Testis (tissue), 2 donors: ENCODE results near the gene AP1G1.

Source experiments
- CTCF ChIP-seq, 3 experiments: fragments of 450-650 bp in 2 of 3; fragments of 200-600 bp in 1 of 3; sonication (generic) in 1 of 3; IDR thresholded peaks; one replicate each; pipeline ENCODE4 v1.5.1; 2016 to 2019; ENCODE audit warnings: antibody characterized with exemption in 3 of 3, mild to moderate bottlenecking in 2 of 3, moderate library complexity in 1 of 3
- POLR2A ChIP-seq: fragments of 450-650 bp; IDR thresholded peaks from one replicate; pipeline ENCODE4 v1.6.1; 2017; ENCODE audit warnings: antibody characterized with exemption, mild to moderate bottlenecking, moderate library complexity

GRCh38 chr16:71840052-71840451 is 31.4 kb upstream of the AP1G1 start:
- TF ChIP-seq CTCF (IDR thresholded peaks at IDR 0.05) (no peak), POLR2A (no peak)
